IMR-90 (cell line): ENCODE measurements around the gene STAT1. TPM values are rescaled to one million over a fixed set of nuclear protein-coding genes. Genes with fewer than 3 reads are reported as not detected.

Experiments used
- ATAC-seq: fragments of 200-7000 bp; cut with Tn5 transposase; 2 replicates; pipeline ENCODE4 v1.9.1; 2020; ENCODE audit warnings: low read depth, mild to moderate bottlenecking, moderate library complexity
- BruUV-seq: library from RNA; stranded (reverse); fragments of 400-500 nt; replicated peaks from 2 replicates; lab custom pipeline; 2021; lab: Mats Ljungman, UMichigan
- CTCF ChIA-PET: fragments of 300-600 bp; formaldehyde crosslinking; extraction: SDS; loops from one replicate; lab custom pipeline; 2021; ENCODE audit warnings: antibody characterized with exemption; lab: Yijun Ruan, JAX
- POLR2A ChIA-PET: fragments of 300-600 bp; sonication (Branson Sonifier 250); formaldehyde crosslinking; loops from one replicate; lab custom pipeline; 2022; ENCODE audit warnings: antibody characterized with exemption; ENCODE audit not compliant: unreplicated experiment; lab: Charles Lee
- DNase-seq: peaks from one replicate; pipeline ENCODE4 v3.0.0; 2013
- H2AFZ ChIP-seq: replicated peaks from 2 replicates; pipeline ENCODE3; 2013; ENCODE audit warnings: low read length, mild to moderate bottlenecking; ENCODE audit not compliant: poor library complexity
- H2AK5ac ChIP-seq: 2 replicates; pipeline ENCODE4 v1.6.1; 2013; ENCODE audit warnings: low read depth, low read length, inconsistent platforms
- H2AK9ac ChIP-seq: replicated peaks from 2 replicates; pipeline ENCODE3; 2013; ENCODE audit warnings: mild to moderate bottlenecking, low read depth, low read length, moderate library complexity; ENCODE audit not compliant: poor library complexity
- H2BK120ac ChIP-seq: 2 replicates; pipeline ENCODE4 v1.6.1; 2013; ENCODE audit warnings: low read depth, low read length, inconsistent platforms
- H2BK15ac ChIP-seq: 3 replicates; pipeline ENCODE4 v1.6.1; 2013; ENCODE audit warnings: low read depth, low read length, inconsistent platforms
- H2BK20ac ChIP-seq: 2 replicates; pipeline ENCODE4 v1.6.1; 2013; ENCODE audit warnings: low read depth, mild to moderate bottlenecking, inconsistent platforms, low read length, moderate library complexity
- H2BK5ac ChIP-seq: 2 replicates; pipeline ENCODE4 v1.6.1; 2013; ENCODE audit warnings: mild to moderate bottlenecking, low read depth, low read length, inconsistent platforms; ENCODE audit not compliant: poor library complexity, severe bottlenecking
- H3K14ac ChIP-seq: replicated peaks from 2 replicates; pipeline ENCODE4 v1.6.1; 2013; ENCODE audit warnings: low read depth, low read length, inconsistent platforms
- H3K18ac ChIP-seq: 2 replicates; pipeline ENCODE4 v1.6.1; 2013; ENCODE audit warnings: low read depth, low read length, control low read depth
- H3K23ac ChIP-seq: 2 replicates; pipeline ENCODE4 v1.6.1; 2013; ENCODE audit warnings: low read depth, low read length, inconsistent platforms
- H3K27ac ChIP-seq: 2 replicates; pipeline ENCODE4 v1.5.1; 2013; ENCODE audit warnings: mild to moderate bottlenecking, control low read depth, low read length; ENCODE audit not compliant: insufficient read depth
- H3K27me3 ChIP-seq: 2 replicates; pipeline ENCODE4 v1.6.1; 2013; ENCODE audit warnings: low read length; ENCODE audit not compliant: control insufficient read depth, insufficient read depth
- H3K36me3 ChIP-seq: 2 replicates; pipeline ENCODE4 v1.6.1; 2013; ENCODE audit warnings: low read length, mixed read lengths; ENCODE audit not compliant: control insufficient read depth, insufficient read depth
- H3K4ac ChIP-seq: 2 replicates; pipeline ENCODE4 v1.6.1; 2013; ENCODE audit warnings: low read depth, low read length, inconsistent platforms
- H3K4me1 ChIP-seq: 2 replicates; pipeline ENCODE4 v1.6.1; 2013; ENCODE audit warnings: low read length, mixed read lengths; ENCODE audit not compliant: control insufficient read depth, insufficient read depth
- H3K4me2 ChIP-seq: 2 replicates; pipeline ENCODE4 v1.6.1; 2013; ENCODE audit warnings: low read depth, mild to moderate bottlenecking, control low read depth, low read length, moderate library complexity
- H3K4me3 ChIP-seq: 2 replicates; pipeline ENCODE4 v1.5.1; 2013; ENCODE audit warnings: low read depth, mild to moderate bottlenecking, control low read depth, low read length, moderate library complexity; ENCODE audit not compliant: insufficient read depth
- H3K56ac ChIP-seq: 2 replicates; pipeline ENCODE4 v1.6.1; 2013; ENCODE audit warnings: low read length, inconsistent platforms; ENCODE audit not compliant: insufficient read depth; ENCODE audit errors: extremely low read depth
- H3K79me1 ChIP-seq, 2 experiments: 2 replicates each; pipeline ENCODE4 v1.6.1; 2013; ENCODE audit warnings: low read length in 2 of 2, inconsistent platforms in 1 of 2, low read depth in 1 of 2
- H3K9ac ChIP-seq: 2 replicates; pipeline ENCODE4 v1.6.1; 2013; ENCODE audit warnings: low read depth, low read length, control low read depth
- H3K9me1 ChIP-seq: 2 replicates; pipeline ENCODE4 v1.6.1; 2013; ENCODE audit warnings: low read length, inconsistent platforms; ENCODE audit not compliant: insufficient read depth
- H3K9me3 ChIP-seq: 2 replicates; pipeline ENCODE4 v1.6.1; 2013; ENCODE audit warnings: low read length; ENCODE audit not compliant: control insufficient read depth, insufficient read depth
- H4K20me1 ChIP-seq: 2 replicates; pipeline ENCODE4 v1.6.1; 2013; ENCODE audit warnings: low read length, inconsistent platforms; ENCODE audit not compliant: insufficient read depth
- H4K5ac ChIP-seq: 2 replicates; pipeline ENCODE4 v1.6.1; 2013; ENCODE audit warnings: mild to moderate bottlenecking, low read depth, low read length, control low read depth
- H4K8ac ChIP-seq, 2 experiments: 2 replicates each; pipeline ENCODE4 v1.6.1; 2013; ENCODE audit warnings: low read depth in 2 of 2, low read length in 2 of 2, control low read depth in 1 of 2, inconsistent platforms in 1 of 2
- H4K91ac ChIP-seq: 2 replicates; pipeline ENCODE4 v1.6.1; 2013; ENCODE audit warnings: low read depth, low read length, inconsistent platforms; ENCODE audit not compliant: insufficient read depth
- CTCF ChIP-seq: conservative IDR thresholded peaks from 2 replicates; pipeline ENCODE4 v1.5.1; 2012; ENCODE audit warnings: mild to moderate bottlenecking, low read depth, low read length, improper control_type of control experiment
- MXI1 ChIP-seq: IDR thresholded peaks from 2 replicates; pipeline ENCODE4 v1.6.1; 2012; ENCODE audit warnings: low read depth, mild to moderate bottlenecking, low read length, moderate library complexity, borderline replicate concordance
- RCOR1 ChIP-seq: IDR thresholded peaks from 2 replicates; pipeline ENCODE4 v1.6.1; 2012; ENCODE audit warnings: mild to moderate bottlenecking, low read length, improper control_type of control experiment; ENCODE audit not compliant: insufficient replicate concordance
- WGBS, 2 experiments: methylation state at CpG; one replicate each; pipeline versions ENCODE4 v1.1.5 to v1.1.7; 2013; ENCODE audit warnings: missing lambda C conversion rate in 2 of 2; ENCODE audit not compliant: insufficient read length in 1 of 2; ENCODE audit errors: extremely low coverage in 2 of 2; 5-methylcytosine and 5-hydroxymethylcytosine counted together
- dilution Hi-C: fragments of 300-500 bp; cut with HindIII; formaldehyde crosslinking; loops from one replicate; pipeline ENCODE4 v1.14.3; 2018; ENCODE audit warnings: low sequenced_read_pairs; ENCODE audit not compliant: unreplicated experiment
- in situ Hi-C: fragments of 300-500 bp; cut with MboI; formaldehyde crosslinking; loops from 3 replicates; pipeline ENCODE4 v1.14.3; 2019; ENCODE audit warnings: low sequenced_read_pairs, inconsistent platforms, mixed read lengths
- intact Hi-C: fragments of 100-400 bp; cut with micrococcal nuclease; formaldehyde crosslinking; loops from 2 replicates; pipeline ENCODE4 v1.10.0; 2022
- polyA plus RNA-seq, 3 experiments: library from polyadenylated mRNA; depleted of rRNA; stranded (reverse); fragments of >200 nt; gene quantifications; 2 replicates each; pipeline ENCODE4 v1.2.3, GENCODE V29; 2012; ENCODE audit warnings: low replicate concordance in 1 of 3
- total RNA-seq: library from RNA; depleted of rRNA; stranded (reverse); fragments of >200 nt; gene quantifications from 2 replicates; pipeline ENCODE4 v1.2.3, GENCODE V29; 2012

STAT1 gene
- total and polyA plus RNA-seq, 2 of the 4 experiments (the other 2 are of a cell fraction) = 43.2 to 67.9 TPM

GRCh38 chr2:190972846-190973245 is 41.1 kb downstream of the STAT1 start:
- H2BK120ac ChIP-seq = no peak overlapping the region
- H2BK15ac ChIP-seq = no peak overlapping the region
- H3K4me3 ChIP-seq = no peak overlapping the region
- no peak overlapping the region for H3K4ac ChIP-seq
- no peak overlapping the region for H3K27ac ChIP-seq
- no peak for TF ChIP-seq CTCF
- TF ChIP-seq MXI1 = no peak
- TF ChIP-seq RCOR1 = no peak
- WGBS, 2 experiments = no CpG with 5 or more reads among the region's 3 CpGs
- peaks cover 5% of the 10 kb centered on the region; the same call in 1 of the 2 replicates for H3K9me1 ChIP-seq
- H4K5ac ChIP-seq = no peak overlapping the region
- no peak overlapping the region for H3K18ac ChIP-seq
- no peak overlapping the region for H2AK5ac ChIP-seq
- H3K9me3 ChIP-seq = no peaks in the 10 kb centered on the region
- H4K91ac ChIP-seq = no peak overlapping the region
- H3K4me1 ChIP-seq = no peaks in the 10 kb centered on the region; the same call in 1 of the 2 replicates
- H3K56ac ChIP-seq = no peak overlapping the region
- dilution Hi-C loops (no loop called here), in situ Hi-C loops (no loop called here), intact Hi-C loops (no loop called here)
- H3K79me1 ChIP-seq = peaks cover 0 to 3% of the 10 kb centered on the region in 2 experiments; a peak in 1 of 4 replicates
- ATAC-seq = no peak
- DNase-seq = no peak
- no peak overlapping the region for H3K4me2 ChIP-seq
- H3K9ac ChIP-seq = no peak overlapping the region
- ChIA-PET CTCF (no interaction called here), POLR2A (interaction anchor here (0.6 kb wide), 1 partner anchor 11 kb away, joined by 4 read pairs; no protein-coding TSS in a partner anchor)
- no peaks in the 10 kb centered on the region for H3K27me3 ChIP-seq
- no peak overlapping the region for H2BK5ac ChIP-seq
- no peak overlapping the region for H3K14ac ChIP-seq
- no peak overlapping the region for H2AK9ac ChIP-seq
- H3K36me3 ChIP-seq = peaks cover 52% of the 10 kb centered on the region
- no peak overlapping the region for H3K23ac ChIP-seq
- H4K8ac ChIP-seq = no peak overlapping the region
- 0 out of 2 replicates have a peak, but pooled peaks cover 3% of the 10 kb centered on the region for H4K20me1 ChIP-seq
- H2AFZ ChIP-seq = no peak overlapping the region
- BruUV-seq = no TSS peak
- no peak overlapping the region for H2BK20ac ChIP-seq
